Activated B cell treated with CpG ODN at 0.5 μM for 24 hours (primary cell): ENCODE results near the gene AFF1. TPM values are rescaled to one million over a fixed set of nuclear protein-coding genes. Genes with fewer than 3 reads are reported as not detected.

ENCODE experiments used
- ATAC-seq: fragments of 200-7000 bp; cut with Tn5 transposase; one replicate; pipeline ENCODE4 v1.10.0; 2021; ENCODE audit warnings: low read depth, mild to moderate bottlenecking, moderate library complexity
- CTCF ChIA-PET: fragments of 350-600 bp; sonication (Branson Sonifier 250); formaldehyde crosslinking; loops from one replicate; lab custom pipeline; 2021; ENCODE audit warnings: antibody characterized with exemption; lab: Charles Lee
- POLR2A ChIA-PET: fragments of 350-600 bp; sonication (Branson Sonifier 250); formaldehyde crosslinking; loops from one replicate; lab custom pipeline; 2021; ENCODE audit warnings: antibody characterized with exemption; lab: Charles Lee
- DNase-seq: peaks from one replicate; pipeline ENCODE4 v3.0.0; 2022
- H3K27ac Mint-ChIP-seq: one replicate; pipeline ENCODE4 v1.8.0; 2020; ENCODE audit warnings: mixed read lengths
- H3K27me3 Mint-ChIP-seq: one replicate; pipeline ENCODE4 v1.8.0; 2021; ENCODE audit warnings: mixed read lengths
- H3K36me3 Mint-ChIP-seq: one replicate; pipeline ENCODE4 v1.8.0; 2021; ENCODE audit warnings: low read depth, mixed read lengths
- H3K4me1 Mint-ChIP-seq: one replicate; pipeline ENCODE4 v1.8.0; 2021; ENCODE audit warnings: mixed read lengths
- H3K4me3 Mint-ChIP-seq: one replicate; pipeline ENCODE4 v1.8.0; 2020; ENCODE audit warnings: mild to moderate bottlenecking, mixed read lengths
- H3K9me3 Mint-ChIP-seq: one replicate; pipeline ENCODE4 v1.8.0; 2020; ENCODE audit warnings: mixed read lengths
- CTCF ChIP-seq: fragments of 200-600 bp; IDR thresholded peaks from one replicate; pipeline ENCODE4 v1.8.0; 2022; ENCODE audit warnings: antibody characterized with exemption, mild to moderate bottlenecking
- intact Hi-C: fragments of 100-400 bp; cut with micrococcal nuclease; formaldehyde crosslinking; loops from one replicate; pipeline ENCODE4 v1.15.1; 2024
- total RNA-seq: library from RNA; stranded (reverse); gene quantifications from 2 replicates; pipeline ENCODE4 v1.2.3, GENCODE V29; 2022

The AFF1 gene
- total RNA-seq, 1 donor from 2014 or later = 60.8 TPM

DNA sequence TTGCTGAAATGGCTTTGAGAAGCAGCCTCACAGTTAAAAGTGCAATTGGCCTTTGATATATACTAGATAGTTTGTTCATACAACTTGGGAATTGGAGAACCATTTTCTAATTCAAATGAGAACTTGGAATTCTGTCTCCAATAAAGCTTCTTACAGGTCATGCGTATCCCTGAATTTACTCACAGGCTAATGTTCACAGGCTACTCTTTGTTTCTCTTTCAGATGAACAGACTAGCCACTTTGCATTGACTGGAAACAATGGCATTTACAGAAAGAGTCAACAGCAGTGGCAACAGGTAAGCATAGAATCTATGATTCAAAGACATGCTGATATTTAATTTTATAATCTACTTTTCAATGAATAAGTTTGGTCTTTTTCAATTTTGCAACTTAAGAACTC, 13.5 kb downstream of the AFF1 start:
- H3K27ac Mint-ChIP-seq = no peak overlapping the region
- CTCF ChIA-PET = no interaction called here
- peaks cover 47% of the 10 kb centered on the region for H3K4me1 Mint-ChIP-seq
- no peaks in the 10 kb centered on the region for H3K27me3 Mint-ChIP-seq
- no peak for DNase-seq
- intact Hi-C loops = no loop called here
- POLR2A ChIA-PET = no interaction called here
- no peak for ATAC-seq
- peaks cover 25% of the 10 kb centered on the region for H3K36me3 Mint-ChIP-seq
- H3K4me3 Mint-ChIP-seq = no peak overlapping the region
- no peaks in the 10 kb centered on the region for H3K9me3 Mint-ChIP-seq
- TF ChIP-seq CTCF = no peak

- DNase-seq = no peak
- Mint-ChIP-seq H3K4me1 (peaks cover 31% of the 10 kb centered on the region), H3K4me3 (no peak overlapping the region), H3K27ac (no peak overlapping the region), H3K9me3 (no peaks in the 10 kb centered on the region), H3K27me3 (no peaks in the 10 kb centered on the region), H3K36me3 (peaks cover 36% of the 10 kb centered on the region)
- no peak for ATAC-seq
- ChIA-PET CTCF (interaction anchor here (1.4 to 2.5 kb wide), 2 partner anchors 28 to 55 kb away, joined by 3 to 8 read pairs; no protein-coding TSS in a partner anchor), POLR2A (interaction anchor here (0.7 to 2.0 kb wide), 3 partner anchors 12 to 60 kb away, joined by 3 to 5 read pairs (median 3); no protein-coding TSS in a partner anchor)
- intact Hi-C loops = no loop called here
- no peak for TF ChIP-seq CTCF
Observed at GRCh38 chr4:86950831-86951525, 16.2 kb downstream of the AFF1 start.

DNA sequence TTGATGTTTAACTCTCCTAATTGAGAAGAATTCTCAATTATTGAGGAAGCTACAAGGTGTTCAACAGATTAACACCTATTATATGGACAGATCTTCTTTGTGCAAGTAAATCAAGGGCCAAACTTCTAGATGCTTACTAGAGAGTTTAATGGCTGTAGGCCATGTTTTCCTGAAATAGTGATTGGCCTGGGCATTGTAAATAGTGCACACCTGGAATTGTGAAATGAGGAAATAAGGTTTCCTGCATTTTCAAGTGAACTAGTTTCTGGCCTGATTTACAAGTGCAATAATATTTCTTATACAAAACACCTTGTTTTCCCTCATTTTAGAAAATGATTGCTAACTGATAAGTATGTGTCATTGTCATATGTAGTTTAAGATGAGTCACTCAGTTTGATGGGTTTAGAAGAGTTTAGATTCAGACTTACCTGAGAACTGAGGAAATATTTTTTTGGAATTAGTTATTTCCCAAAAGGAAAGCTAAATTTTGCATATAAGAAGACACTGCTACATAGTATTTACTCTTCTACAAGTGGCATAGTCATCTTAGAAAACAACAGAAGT, 21.2 kb downstream of the AFF1 start:
- DNase-seq (no peak), ATAC-seq (no peak)
- H3K36me3 Mint-ChIP-seq = peaks cover 24% of the 10 kb centered on the region
- no peaks in the 10 kb centered on the region for H3K27me3 Mint-ChIP-seq
- TF ChIP-seq CTCF = no peak
- H3K27ac Mint-ChIP-seq = no peak overlapping the region
- H3K4me1 Mint-ChIP-seq = peaks cover 41% of the 10 kb centered on the region
- H3K4me3 Mint-ChIP-seq = no peak overlapping the region
- intact Hi-C loops = no loop called here
- no peaks in the 10 kb centered on the region for H3K9me3 Mint-ChIP-seq
- CTCF ChIA-PET = interaction anchor here (1.0 kb wide), 1 partner anchor 11 kb away, joined by 3 read pairs; no protein-coding TSS in a partner anchor
- POLR2A ChIA-PET = interaction anchor here (1.1 kb wide), 1 partner anchor 21 kb away, joined by 3 read pairs; the partner anchor contains the start of gene AFF1

DNA sequence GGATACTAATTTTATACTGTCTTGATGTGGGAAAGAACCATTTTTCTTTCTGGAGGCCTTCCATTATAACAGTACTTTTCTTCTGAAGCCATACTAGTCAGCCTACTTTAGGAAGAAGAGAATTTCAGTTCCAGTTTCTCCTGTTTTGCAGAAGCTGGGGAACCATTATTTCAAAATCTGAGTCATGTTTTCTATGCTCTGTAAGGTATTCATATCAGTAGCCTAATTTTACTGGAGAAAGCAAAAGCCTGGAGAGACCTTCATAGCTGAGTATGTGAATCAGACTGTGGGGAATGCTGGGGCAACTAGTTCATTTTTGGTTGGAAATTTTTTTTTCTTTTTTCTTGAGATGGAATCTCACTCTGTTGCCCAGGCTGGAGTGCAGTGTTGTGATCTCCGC, 22.4 kb downstream of the AFF1 start:
- no peak overlapping the region for H3K4me3 Mint-ChIP-seq
- H3K4me1 Mint-ChIP-seq = peaks cover 46% of the 10 kb centered on the region
- CTCF ChIA-PET = interaction anchor here (1.0 kb wide), 1 partner anchor 10 kb away, joined by 3 read pairs; no protein-coding TSS in a partner anchor
- H3K9me3 Mint-ChIP-seq = no peaks in the 10 kb centered on the region
- intact Hi-C loops = no loop called here
- no peak for TF ChIP-seq CTCF
- H3K36me3 Mint-ChIP-seq = peaks cover 17% of the 10 kb centered on the region
- ATAC-seq (no peak), DNase-seq (no peak)
- no peak overlapping the region for H3K27ac Mint-ChIP-seq
- no peaks in the 10 kb centered on the region for H3K27me3 Mint-ChIP-seq
- POLR2A ChIA-PET = interaction anchor here (0.8 kb wide), 1 partner anchor 20 kb away, joined by 3 read pairs; no protein-coding TSS in a partner anchor
